Measurements from ENCODE around the gene LPAR3.
A peak's percentile ranks its signal among the peaks of the same experiment; 100 is the strongest.

Gene LPAR3

GRCh38 chr1:84775535-84775920, 117.5 kb downstream of the LPAR3 start:
- DNase-seq (ENCODE audit: low spot score), result no peak

DNA sequence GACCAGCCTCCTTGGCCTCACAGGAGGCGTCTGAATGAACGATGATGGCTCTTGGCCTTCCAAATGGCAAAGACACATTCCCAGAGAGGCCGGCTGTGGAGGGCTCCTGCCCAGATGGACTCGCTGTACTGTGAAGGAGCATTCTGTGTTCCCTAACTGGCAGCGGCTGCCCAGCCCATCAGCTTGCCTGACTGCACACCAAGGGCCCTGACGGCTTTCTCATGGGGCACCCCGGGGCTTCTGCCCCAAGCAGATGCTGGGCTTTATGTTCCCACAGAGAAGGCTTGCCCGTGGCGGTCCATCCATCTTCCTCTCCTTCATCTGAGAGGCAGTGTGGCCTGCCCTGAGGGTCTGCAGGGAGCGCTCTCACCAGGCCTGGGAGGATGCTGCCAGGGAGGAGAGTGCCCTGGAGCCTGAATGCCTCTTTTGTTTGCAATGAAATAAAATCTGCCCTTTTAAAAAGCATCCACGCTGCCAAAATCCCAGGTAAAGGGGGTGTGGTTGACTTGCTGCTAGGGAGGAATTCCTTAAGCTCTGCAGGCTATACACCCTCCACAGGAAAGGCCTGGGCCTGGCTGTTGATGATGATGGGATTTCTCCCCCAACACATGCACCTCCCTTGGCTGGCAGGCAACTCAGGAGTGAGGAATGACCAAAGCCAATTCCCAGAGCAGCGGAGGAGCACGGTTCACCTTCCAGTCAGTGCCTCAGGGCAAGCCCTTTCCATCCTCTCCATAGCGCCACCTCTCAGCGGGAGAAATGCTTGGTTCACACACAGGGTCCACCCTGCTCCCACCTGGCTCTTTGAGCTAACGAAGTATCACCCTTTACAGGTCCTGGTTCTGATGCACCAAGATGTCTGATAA, 118.1 kb downstream of the LPAR3 start:
- no peak for DNase-seq (ENCODE audit: low spot score)

- no peak for DNase-seq (ENCODE audit: low spot score)
Measured at GRCh38 chr1:84773933-84774497, 119.0 kb downstream of the LPAR3 start.

DNA sequence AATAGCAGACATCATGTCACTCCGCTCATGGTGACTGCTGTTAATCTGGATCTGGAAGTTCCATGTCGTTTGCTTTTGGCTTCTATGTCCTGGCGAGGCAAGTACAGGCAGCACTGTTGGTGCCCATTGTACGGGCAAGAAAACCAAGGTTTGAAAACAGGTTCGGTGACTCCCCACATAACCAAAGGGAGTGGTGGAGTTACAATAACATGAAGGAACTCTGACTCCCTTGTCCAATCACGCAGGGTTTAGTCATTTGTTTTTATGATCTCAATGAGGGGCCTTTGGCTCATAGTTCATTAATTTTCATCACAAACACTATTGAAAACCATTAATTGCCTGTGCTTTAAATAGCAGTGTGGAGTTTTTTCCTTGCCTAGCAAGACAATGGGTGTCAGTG, 119.8 kb downstream of the LPAR3 start:
- DNase-seq (ENCODE audit: low spot score), result no peak

DNA sequence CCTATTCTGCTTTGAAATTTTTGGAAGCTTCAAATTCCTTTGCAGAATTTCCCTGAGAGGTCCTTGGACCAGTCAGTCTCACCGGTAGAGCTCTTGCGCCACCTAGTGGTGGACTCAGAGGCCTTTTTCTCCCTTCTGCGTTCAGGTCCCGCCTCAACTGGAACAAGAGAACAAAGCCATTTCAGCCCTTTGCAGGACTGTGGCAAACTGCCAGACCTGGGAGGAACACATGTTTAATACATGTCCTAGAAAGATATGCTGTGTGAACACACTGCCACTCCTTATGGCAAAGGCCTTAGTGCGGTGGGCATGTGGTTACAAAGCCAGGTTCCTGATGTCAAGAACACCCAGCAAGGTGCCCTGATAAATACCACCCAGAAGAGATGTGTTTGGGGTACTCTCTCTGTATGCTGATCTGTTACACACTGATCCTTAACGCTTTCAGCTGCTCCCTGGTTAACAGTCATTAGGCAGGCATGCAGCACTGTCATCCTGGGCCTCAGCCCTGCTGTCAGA, 120.5 kb downstream of the LPAR3 start:
- peak; percentile 66 for DNase-seq (ENCODE audit: low spot score)

DNA sequence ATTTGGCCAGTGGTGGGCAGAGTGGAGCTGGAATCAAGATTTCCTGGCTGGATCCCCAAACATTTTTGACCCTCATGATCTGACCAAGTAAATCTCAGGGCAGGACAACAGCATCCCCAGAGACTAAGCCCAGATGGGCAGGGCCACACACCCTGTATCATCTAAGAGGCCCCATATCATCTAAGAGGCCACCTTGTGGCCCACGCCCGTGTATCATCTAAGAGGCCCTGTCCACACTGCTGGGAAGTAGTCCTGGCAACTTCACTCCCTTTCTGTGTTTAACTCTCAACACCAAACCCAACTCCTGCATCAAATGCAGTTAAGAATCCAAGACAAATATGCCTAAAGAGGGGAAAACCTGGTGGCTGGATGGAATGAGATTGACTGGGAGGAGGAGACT, 121.1 kb downstream of the LPAR3 start:
- no peak for DNase-seq (ENCODE audit: low spot score)

GRCh38 chr1:84770481-84770880, 122.5 kb downstream of the LPAR3 start:
- DNase-seq (ENCODE audit: low spot score), result no peak

DNA sequence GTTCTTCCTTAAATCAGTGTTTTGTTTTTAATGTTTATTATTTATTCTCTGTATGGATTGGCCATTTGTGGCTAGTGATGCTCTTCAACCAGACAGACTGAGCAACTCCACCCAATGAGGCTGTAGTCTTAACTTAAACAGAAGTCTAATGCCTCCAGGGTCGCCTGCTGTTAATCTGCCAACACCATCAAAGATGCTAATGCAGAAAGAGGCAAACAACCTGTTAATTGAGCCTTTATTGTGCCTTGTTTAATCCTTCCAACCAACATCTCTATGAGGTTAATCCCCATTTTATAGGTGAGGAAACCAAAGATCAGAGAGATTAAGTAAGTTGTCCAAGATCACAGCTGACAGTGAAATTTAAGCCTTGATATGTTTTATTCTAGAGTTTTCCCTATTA, 123.4 kb downstream of the LPAR3 start:
- no peak for DNase-seq (ENCODE audit: low spot score)

DNA sequence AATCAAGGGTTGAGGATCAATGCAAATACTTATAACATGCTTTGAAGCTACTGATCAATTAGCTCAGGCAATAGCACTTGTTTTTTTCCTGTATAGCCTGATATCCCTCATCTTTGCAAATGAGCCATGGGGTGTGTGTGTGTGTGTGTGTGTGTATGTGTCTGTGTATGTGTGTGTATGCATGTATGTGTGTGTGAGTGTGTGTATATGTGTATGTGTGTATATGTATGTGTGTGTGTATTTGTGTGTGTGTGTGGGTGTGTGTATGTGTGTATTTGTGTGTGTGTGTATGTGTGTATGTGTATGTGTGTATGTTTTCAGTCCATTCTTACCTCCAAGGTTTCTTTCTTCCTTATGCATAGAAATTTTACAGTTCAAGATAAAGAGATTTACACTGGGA, 124.4 kb downstream of the LPAR3 start:
- no peak for DNase-seq (ENCODE audit: low spot score)

- DNase-seq (ENCODE audit: low spot score), result no peak
Measured at GRCh38 chr1:84763912-84764680, 128.9 kb downstream of the LPAR3 start.

DNA sequence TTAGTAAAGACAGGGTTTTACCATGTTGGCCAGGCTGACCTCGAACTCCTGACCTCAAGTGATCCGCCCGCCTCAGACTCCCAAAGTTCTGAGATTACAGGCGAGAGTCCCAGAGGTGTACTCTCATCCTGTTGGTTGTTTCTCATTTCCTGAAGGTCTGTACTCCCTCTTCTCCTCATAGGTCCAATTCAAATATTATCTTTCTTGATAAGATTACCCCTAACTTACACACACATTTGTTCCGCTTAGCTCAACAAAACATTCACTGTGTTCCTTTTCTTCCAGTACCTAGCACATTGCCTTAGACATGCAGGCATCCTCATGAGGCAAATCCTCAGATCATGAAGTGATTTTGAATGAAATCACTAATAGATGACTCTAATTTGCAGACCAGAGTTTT, 130.3 kb downstream of the LPAR3 start:
- no peak for DNase-seq (ENCODE audit: low spot score)
